Omental fat pad (tissue), 4 donors: ENCODE results near the gene CCDC9. TPM values are rescaled to one million over a fixed set of nuclear protein-coding genes. Genes with fewer than 3 reads are reported as not detected.

ENCODE experiments used
- ATAC-seq: fragments of 150-250 bp; one replicate; pipeline ENCODE4 v1.9.1; 2016; ENCODE audit warnings: mild to moderate bottlenecking, moderate library complexity; ENCODE audit not compliant: low FRiP score
- DNase-seq: peaks from one replicate; pipeline ENCODE4 v3.0.0-alpha.2; 2019; ENCODE audit warnings: low spot score
- small RNA-seq: library from RNA; depleted of rRNA; stranded (forward); fragments of <200 nt; gene quantifications from one replicate; pipeline ENCODE3, GENCODE V24; 2016
- total RNA-seq, 4 donors: library from RNA; depleted of rRNA; stranded (reverse); fragments of >200 nt; gene quantifications; one replicate each; pipeline ENCODE4 v1.1.0, GENCODE V29; 2016
- TF ChIP-seq, protein P1 (sequence below), 3 donors: fragments of 450-650 bp; IDR thresholded peaks; one replicate each; pipeline ENCODE4 v1.5.1; 2016 to 2017; ENCODE audit warnings: antibody characterized with exemption in 3 of 3, mild to moderate bottlenecking in 3 of 3, moderate library complexity in 2 of 3

The CCDC9 gene
- total RNA-seq, 4 donors from 2014 or later: 8.2 to 16.7 (median 12.5) TPM

DNA sequence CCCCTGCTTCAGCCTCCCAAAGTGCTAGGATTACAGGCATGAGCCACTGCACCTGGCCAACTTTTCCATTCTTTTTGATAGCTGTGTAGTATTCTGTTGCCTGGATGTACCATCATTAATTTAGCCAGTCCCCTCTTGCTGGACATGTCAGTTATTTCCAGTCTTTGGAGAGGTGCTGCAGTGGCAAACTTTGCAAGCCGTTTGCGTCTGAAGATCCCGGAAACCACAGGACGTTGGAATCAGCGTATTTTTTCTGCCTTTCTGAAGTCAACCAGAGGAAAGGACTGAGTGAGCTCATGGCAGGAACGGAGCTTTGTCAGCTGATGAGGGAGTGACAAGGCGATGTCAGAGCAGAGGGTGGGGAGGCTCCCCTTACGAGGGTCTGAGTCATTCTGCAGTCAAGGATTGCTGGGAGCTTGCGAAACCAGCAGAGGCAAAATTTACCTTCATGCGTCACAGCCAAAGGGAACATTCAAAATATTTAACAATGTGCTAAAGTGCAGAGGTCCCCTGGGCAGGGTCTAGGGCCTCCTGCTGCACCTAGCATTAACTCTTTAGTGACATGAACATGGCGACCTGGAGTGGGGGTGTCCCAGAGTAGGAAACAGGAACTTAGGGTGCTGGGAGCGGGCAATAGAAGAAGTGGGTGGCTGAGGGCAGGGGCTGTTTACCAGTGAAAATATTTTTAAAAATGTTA, 58.9 kb downstream of the CCDC9 start:
- DNase-seq (no peak), ATAC-seq (peak; percentile 86)
- TF ChIP-seq, protein P1, sequence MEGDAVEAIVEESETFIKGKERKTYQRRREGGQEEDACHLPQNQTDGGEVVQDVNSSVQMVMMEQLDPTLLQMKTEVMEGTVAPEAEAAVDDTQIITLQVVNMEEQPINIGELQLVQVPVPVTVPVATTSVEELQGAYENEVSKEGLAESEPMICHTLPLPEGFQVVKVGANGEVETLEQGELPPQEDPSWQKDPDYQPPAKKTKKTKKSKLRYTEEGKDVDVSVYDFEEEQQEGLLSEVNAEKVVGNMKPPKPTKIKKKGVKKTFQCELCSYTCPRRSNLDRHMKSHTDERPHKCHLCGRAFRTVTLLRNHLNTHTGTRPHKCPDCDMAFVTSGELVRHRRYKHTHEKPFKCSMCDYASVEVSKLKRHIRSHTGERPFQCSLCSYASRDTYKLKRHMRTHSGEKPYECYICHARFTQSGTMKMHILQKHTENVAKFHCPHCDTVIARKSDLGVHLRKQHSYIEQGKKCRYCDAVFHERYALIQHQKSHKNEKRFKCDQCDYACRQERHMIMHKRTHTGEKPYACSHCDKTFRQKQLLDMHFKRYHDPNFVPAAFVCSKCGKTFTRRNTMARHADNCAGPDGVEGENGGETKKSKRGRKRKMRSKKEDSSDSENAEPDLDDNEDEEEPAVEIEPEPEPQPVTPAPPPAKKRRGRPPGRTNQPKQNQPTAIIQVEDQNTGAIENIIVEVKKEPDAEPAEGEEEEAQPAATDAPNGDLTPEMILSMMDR (IDR thresholded peaks at IDR 0.05): no peak

DNA sequence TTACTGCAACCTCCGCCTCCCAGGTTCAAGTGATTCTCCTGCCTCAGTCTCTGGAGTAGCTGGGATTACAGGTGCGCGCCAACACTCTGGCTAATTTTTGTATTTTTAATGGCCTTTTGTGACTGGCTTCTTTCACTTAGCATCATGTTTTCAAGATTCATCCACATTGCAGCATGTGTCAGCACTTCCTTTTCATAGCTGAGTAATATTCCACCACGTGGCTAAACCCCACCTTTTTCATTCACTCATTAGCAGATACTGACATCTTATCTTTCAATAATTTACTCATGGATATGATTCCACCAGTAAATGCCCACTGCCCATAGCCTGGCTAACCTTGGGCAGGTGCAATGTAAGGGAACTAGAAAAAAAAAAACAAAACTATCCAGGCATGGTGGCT, 60.2 kb downstream of the CCDC9 start:
- TF ChIP-seq, protein P1 (IDR thresholded peaks at IDR 0.05): no peak
- ATAC-seq: no peak

DNA sequence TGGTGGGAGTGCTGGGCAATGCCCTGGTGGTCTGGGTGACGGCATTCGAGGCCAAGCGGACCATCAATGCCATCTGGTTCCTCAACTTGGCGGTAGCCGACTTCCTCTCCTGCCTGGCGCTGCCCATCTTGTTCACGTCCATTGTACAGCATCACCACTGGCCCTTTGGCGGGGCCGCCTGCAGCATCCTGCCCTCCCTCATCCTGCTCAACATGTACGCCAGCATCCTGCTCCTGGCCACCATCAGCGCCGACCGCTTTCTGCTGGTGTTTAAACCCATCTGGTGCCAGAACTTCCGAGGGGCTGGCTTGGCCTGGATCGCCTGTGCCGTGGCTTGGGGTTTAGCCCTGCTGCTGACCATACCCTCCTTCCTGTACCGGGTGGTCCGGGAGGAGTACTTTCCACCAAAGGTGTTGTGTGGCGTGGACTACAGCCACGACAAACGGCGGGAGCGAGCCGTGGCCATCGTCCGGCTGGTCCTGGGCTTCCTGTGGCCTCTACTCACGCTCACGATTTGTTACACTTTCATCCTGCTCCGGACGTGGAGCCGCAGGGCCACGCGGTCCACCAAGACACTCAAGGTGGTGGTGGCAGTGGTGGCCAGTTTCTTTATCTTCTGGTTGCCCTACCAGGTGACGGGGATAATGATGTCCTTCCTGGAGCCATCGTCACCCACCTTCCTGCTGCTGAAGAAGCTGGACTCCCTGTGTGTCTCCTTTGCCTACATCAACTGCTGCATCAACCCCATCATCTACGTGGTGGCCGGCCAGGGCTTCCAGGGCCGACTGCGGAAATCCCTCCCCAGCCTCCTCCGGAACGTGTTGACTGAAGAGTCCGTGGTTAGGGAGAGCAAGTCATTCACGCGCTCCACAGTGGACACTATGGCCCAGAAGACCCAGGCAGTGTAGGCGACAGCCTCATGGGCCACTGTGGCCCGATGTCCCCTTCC, 63.9 kb downstream of the CCDC9 start:
- ATAC-seq (no peak), DNase-seq (no peak)
- TF ChIP-seq, protein P1 (IDR thresholded peaks at IDR 0.05): no peak

More for the DNA sequence above, 60.2 kb downstream of the CCDC9 start:
- no peak for DNase-seq

Small RNAs within 50 kb of the gene (small RNA-seq; reads per million reads assigned to genes)
- not detected for gene MIR3190

Other genes starting within 250 kb of the CCDC9 start
- gene NPAS1, start 236.7 kb upstream of the CCDC9 start, total RNA-seq: 1 to 10 TPM in 2 of 4 donors, not detected in 2; 1.3 to 1.4 TPM
- 10 to 100 TPM; 17.5 to 35.0 (median 22.8) TPM for gene TMEM160, start 207.9 kb upstream of the CCDC9 start, total RNA-seq
- 10 to 100 TPM; 13.1 to 20.9 (median 18.0) TPM for gene ZC3H4, start 142.7 kb upstream of the CCDC9 start, total RNA-seq
- 10 to 100 TPM; 36.5 to 50.7 (median 49.2) TPM for gene SAE1, start 125.7 kb upstream of the CCDC9 start, total RNA-seq
- gene BBC3, start 25.3 kb upstream of the CCDC9 start, total RNA-seq: 1 to 10 TPM; 1.0 to 9.1 (median 1.8) TPM
- gene INAFM1, start 18.4 kb downstream of the CCDC9 start, total RNA-seq: 1 to 10 TPM; 3.3 to 8.2 (median 5.7) TPM
- 10 to 100 TPM; 26.5 to 94.0 (median 60.7) TPM for gene C5AR1, start 53.3 kb downstream of the CCDC9 start, total RNA-seq
- gene C5AR2, start 75.7 kb downstream of the CCDC9 start, total RNA-seq: 10 to 100 TPM in 3 of 4 donors, 1 to 10 TPM in 1; 5.4 to 16.9 (median 12.9) TPM
- 10 to 100 TPM in 3 of 4 donors, 1 to 10 TPM in 1; 9.5 to 22.2 (median 14.7) TPM for gene DHX34, start 92.8 kb downstream of the CCDC9 start, total RNA-seq
- gene MEIS3, start 163.0 kb downstream of the CCDC9 start, total RNA-seq: 10 to 100 TPM in 2 of 4 donors, 1 to 10 TPM in 2; 7.3 to 17.2 (median 11.6) TPM
- gene SLC8A2, start 215.4 kb downstream of the CCDC9 start, total RNA-seq: 1 to 10 TPM in 1 of 4 donors, under 1 TPM in 2, not detected in 1; 0.19 to 1.4 (median 0.47) TPM
- gene KPTN, start 227.7 kb downstream of the CCDC9 start, total RNA-seq: 1 to 10 TPM; 4.4 to 7.6 (median 5.5) TPM